HEK293 (cell line): ENCODE results near the gene RGS11.

Experiments
- CTCF ChIP-seq: fragments of 450-650 bp; formaldehyde crosslinking; IDR thresholded peaks from 2 replicates; pipeline ENCODE4 v1.5.1; 2016; ENCODE audit warnings: missing biosample characterization, missing genetic modification characterization
- ZNF768 ChIP-seq: fragments of 450-650 bp; formaldehyde crosslinking; IDR thresholded peaks from 2 replicates; pipeline ENCODE4 v1.5.1; 2018; ENCODE audit warnings: missing biosample characterization, mild to moderate bottlenecking, missing genetic modification characterization

DNA sequence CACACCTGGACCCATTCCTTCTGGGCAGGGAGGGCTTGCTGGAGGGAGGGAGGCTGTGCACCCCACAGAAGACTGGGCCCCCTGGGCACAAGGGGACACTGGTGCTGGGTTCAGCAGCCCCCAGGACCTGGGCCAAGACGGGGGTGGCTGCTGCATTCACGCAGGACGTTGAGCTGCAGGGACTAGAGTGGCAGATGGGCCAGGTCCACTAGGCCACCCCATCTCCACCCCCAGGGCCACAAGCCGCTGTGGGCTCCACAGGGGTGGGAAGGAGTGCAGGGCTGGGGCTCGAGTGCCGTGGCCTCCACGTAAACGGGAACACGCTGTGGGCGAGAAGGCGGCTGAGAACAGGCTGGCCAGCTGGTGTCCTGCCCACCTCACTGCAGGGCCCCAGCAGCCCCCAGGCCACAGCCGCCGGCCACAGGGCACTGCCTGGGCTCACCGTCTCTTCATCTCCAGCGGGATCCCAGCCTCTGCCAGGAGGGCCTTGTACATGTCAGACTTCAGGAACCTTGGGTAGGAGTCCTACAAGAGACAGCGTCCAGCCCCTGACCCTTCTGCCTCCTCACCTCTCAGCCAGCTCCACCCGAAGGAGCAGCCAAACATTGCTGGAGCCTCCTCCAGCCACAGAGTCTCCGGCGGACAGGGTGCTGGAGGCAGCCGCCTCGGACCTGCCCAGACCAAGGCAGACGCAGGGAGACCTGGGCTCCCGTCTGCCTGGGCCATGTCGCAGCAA, 6.5 kb downstream of the RGS11 start:
- TF ChIP-seq ZNF768 (tag by site-specific recombination) (no peak), CTCF (tag by site-specific recombination) (no peak)
